A673 (cell line): ENCODE measurements around the gene LGALS3.

Experiments used
- EZH2 ChIP-seq: fragments of 200-600 bp; sonication (generic); IDR thresholded peaks from 2 replicates; pipeline ENCODE4 v1.6.1; 2017; ENCODE audit warnings: borderline replicate concordance, low read depth, mild to moderate bottlenecking, mixed read lengths, antibody characterized with exemption, low read length; ENCODE audit not compliant: poor library complexity, severe bottlenecking
- TF ChIP-seq, protein P1 (sequence below): fragments of 300-800, 200-600 bp; sonication (generic); conservative IDR thresholded peaks from 2 replicates; pipeline ENCODE4 v1.5.1; 2017; ENCODE audit warnings: low read depth, mild to moderate bottlenecking, antibody characterized with exemption, low read length, moderate library complexity, mixed read lengths

DNA sequence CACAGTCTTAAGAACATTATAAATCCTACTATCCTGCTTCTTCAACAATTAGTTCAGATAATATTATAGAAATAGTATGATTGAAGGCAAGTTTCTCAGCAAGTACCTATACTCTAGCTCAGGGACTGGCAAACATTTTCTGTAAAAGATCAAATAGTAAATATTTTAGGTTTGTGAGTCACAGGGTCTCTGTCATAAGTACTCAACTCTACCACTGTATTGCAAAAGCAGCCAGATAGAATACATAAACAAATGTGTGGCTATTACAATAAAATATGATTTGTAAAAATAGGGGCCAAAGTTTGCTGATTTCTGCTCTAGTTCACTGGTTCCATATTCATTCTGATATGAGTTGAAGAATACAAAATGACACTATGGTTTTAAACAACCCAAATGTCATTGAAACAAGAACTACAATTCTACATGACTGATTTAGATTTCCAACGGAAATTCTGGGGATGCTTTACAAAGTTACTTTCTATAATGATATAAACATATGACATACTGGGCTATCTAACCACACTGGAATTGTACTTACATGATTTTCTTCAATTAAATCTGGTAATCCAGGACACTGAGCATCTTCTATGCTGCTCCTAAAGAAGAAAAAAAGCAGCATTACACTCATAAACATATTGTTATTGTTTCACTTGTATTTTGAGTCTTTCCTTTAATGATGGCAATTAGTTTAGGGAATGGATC lies 23.2 kb downstream of the LGALS3 start:
- TF ChIP-seq, protein P1, sequence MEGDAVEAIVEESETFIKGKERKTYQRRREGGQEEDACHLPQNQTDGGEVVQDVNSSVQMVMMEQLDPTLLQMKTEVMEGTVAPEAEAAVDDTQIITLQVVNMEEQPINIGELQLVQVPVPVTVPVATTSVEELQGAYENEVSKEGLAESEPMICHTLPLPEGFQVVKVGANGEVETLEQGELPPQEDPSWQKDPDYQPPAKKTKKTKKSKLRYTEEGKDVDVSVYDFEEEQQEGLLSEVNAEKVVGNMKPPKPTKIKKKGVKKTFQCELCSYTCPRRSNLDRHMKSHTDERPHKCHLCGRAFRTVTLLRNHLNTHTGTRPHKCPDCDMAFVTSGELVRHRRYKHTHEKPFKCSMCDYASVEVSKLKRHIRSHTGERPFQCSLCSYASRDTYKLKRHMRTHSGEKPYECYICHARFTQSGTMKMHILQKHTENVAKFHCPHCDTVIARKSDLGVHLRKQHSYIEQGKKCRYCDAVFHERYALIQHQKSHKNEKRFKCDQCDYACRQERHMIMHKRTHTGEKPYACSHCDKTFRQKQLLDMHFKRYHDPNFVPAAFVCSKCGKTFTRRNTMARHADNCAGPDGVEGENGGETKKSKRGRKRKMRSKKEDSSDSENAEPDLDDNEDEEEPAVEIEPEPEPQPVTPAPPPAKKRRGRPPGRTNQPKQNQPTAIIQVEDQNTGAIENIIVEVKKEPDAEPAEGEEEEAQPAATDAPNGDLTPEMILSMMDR: no peak
- TF ChIP-seq EZH2: no peak
